HG02938 (cell line): Measurements from ENCODE around the gene EVC.
"Not testable (repeated sequence)": the region's sequence is repeated elsewhere in the genome, so short reads cannot be mapped to it uniquely, and the experiment has no call there.

ENCODE experiments used
- ATAC-seq: cut with Tn5 transposase; IDR thresholded peaks from one replicate; pipeline ENCODE4 v1.9.1; 2021; ENCODE audit warnings: mild to moderate bottlenecking, moderate library complexity; ENCODE audit not compliant: unreplicated experiment

The EVC gene

GRCh38 chr4:5809216-5809776 lies 98.3 kb downstream of the EVC start:
- ATAC-seq = no peak

- no peak for ATAC-seq
Observed at GRCh38 chr4:5810151-5810550, 99.2 kb downstream of the EVC start.

GRCh38 chr4:5810770-5811430 lies 99.9 kb downstream of the EVC start:
- no peak for ATAC-seq

- not testable (repeated sequence) for ATAC-seq
Observed at GRCh38 chr4:5812057-5812456, 101.1 kb downstream of the EVC start.

GRCh38 chr4:5812506-5813229 lies 101.7 kb downstream of the EVC start:
- peak; percentile 80 for ATAC-seq

- no peak for ATAC-seq
Observed at GRCh38 chr4:5813882-5814255, 102.9 kb downstream of the EVC start.

GRCh38 chr4:5814421-5814820 lies 103.4 kb downstream of the EVC start:
- no peak for ATAC-seq

- ATAC-seq = no peak
Observed at GRCh38 chr4:5815641-5816040, 104.6 kb downstream of the EVC start.

GRCh38 chr4:5816101-5816500 lies 105.1 kb downstream of the EVC start:
- no peak for ATAC-seq

- ATAC-seq = no peak
Observed at GRCh38 chr4:5816851-5817375, 105.9 kb downstream of the EVC start.

GRCh38 chr4:5821665-5822358 lies 110.8 kb downstream of the EVC start:
- ATAC-seq = no peak

- peak; percentile 43 for ATAC-seq
Observed at GRCh38 chr4:5822619-5823018, 111.6 kb downstream of the EVC start.

GRCh38 chr4:5823542-5824211 lies 112.7 kb downstream of the EVC start:
- peak; percentile 63 for ATAC-seq

GRCh38 chr4:5824227-5824626 lies 113.2 kb downstream of the EVC start:
- no peak for ATAC-seq

GRCh38 chr4:5824635-5825034 lies 113.6 kb downstream of the EVC start:
- no peak for ATAC-seq

- no peak for ATAC-seq
Observed at GRCh38 chr4:5825321-5826041, 114.5 kb downstream of the EVC start.

GRCh38 chr4:5826437-5827107 lies 115.6 kb downstream of the EVC start:
- no peak for ATAC-seq

- no peak for ATAC-seq
Observed at GRCh38 chr4:5827108-5828004, 116.4 kb downstream of the EVC start.

- ATAC-seq = no peak
Observed at GRCh38 chr4:5828005-5828391, 117.0 kb downstream of the EVC start.
